ENCODE data around the gene SPOCK1.

The SPOCK1 gene

DNA sequence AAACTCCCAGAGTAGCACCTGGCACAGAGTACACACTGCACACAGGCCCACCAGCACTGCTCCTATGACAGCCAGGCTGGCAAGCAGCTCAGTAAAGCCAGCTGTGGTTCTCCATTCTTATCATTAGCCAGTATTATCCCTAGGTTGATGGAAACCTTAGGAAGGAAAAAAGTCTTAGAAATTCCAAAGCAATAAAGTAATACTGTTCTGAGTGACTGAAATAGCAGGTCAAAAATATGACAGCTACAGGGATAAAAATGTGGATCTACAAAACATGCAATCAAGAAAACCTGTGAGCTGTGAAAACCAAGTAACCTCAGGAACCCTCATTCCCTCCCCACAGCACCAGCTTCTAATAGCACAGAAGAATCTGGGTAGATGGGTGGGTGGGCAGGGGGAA is 403.5 kb downstream of the SPOCK1 start:
- no peak for DNase-seq

DNA sequence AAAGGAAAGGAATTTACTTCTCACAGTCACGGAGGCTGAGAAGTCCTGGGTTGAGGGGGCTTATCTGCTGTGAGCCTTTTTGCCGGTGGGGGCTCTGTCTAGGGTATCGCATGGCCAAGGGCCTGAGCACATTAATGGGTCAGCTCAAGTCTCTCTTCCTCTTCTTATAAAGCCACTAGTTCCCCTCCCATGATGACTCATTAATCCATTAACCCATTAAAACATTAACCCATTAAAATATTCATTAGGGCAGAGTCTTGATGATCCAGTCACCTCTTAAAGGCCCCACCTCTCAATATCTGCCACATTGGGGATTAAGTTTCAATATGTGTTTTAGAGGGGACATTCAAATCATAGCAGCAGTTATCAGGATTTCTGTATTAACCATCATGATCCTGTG is 406.3 kb downstream of the SPOCK1 start:
- no peak for DNase-seq

DNA sequence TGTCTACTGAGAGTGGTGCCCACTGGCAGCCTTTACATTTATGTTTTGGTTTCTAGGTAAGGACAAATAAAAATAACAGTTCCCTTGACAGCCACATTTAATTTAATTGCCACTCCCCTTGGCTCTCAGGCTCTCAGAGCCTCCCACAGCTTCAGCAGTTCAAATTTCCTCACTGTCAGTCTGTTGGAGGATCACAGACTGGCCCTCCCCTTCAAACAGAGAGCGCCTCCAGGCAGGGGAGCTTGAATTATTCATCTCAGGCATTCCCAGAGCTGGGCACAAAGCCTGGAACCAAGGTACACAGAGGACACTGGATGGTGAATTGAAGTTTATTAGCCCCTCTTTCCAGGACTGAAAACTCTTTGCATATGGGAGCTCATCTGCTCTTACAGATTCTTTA is 407.7 kb downstream of the SPOCK1 start:
- no peak for DNase-seq

- DNase-seq, result no peak
Observed at GRCh38 chr5:137090721-137091120, 408.4 kb downstream of the SPOCK1 start.

GRCh38 chr5:137090151-137090550 is 409.0 kb downstream of the SPOCK1 start:
- no peak for DNase-seq

DNA sequence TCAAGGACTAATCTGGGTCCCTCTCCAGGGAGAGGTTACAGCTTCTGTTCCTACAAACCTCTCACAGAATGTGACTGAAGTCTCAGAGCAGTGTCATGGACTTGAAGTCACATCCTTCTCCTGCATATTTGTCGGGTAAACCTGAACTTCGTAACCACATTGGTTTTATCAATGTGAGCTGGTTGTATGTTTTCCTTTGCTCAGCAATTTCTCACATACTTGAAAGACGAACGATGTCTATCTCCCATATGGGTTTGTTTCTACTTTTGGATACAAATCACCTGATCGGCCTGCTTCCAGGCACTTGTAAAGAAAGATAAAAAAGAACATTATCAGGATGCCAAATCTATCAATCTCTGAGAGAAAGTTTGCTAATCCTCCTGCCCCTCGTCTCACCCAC is 411.0 kb downstream of the SPOCK1 start:
- DNase-seq, result no peak

GRCh38 chr5:137086342-137086741 is 412.8 kb downstream of the SPOCK1 start:
- DNase-seq, result no peak

DNA sequence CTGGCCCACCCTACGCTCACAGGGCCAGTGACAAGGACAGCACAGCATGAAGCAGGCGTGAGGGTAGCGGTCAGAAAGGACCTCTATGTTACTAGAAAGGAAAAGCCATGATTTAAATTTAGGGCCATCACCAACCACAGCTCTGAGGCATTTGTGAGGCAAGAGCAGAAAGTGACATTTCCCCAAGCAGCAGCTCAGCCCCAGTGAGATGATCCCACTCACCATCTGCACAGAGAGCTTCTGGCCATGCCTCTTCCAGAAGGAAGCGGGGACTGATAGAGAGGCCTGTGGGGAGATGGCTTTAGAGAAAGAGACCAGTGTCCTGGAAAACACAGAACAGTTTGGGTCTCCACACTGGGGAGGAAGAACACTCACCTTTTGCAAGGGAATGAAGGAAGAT is 413.9 kb downstream of the SPOCK1 start:
- DNase-seq, result no peak

- DNase-seq, result no peak
Observed at GRCh38 chr5:137084016-137084415, 415.1 kb downstream of the SPOCK1 start.

GRCh38 chr5:137082951-137083350 is 416.2 kb downstream of the SPOCK1 start:
- no peak for DNase-seq

- DNase-seq, result no peak
Observed at GRCh38 chr5:137078171-137078665, 420.9 kb downstream of the SPOCK1 start.

- DNase-seq, result no peak
Observed at GRCh38 chr5:137075163-137075970, 423.8 kb downstream of the SPOCK1 start.

GRCh38 chr5:137073189-137073588 is 425.9 kb downstream of the SPOCK1 start:
- no peak for DNase-seq

DNA sequence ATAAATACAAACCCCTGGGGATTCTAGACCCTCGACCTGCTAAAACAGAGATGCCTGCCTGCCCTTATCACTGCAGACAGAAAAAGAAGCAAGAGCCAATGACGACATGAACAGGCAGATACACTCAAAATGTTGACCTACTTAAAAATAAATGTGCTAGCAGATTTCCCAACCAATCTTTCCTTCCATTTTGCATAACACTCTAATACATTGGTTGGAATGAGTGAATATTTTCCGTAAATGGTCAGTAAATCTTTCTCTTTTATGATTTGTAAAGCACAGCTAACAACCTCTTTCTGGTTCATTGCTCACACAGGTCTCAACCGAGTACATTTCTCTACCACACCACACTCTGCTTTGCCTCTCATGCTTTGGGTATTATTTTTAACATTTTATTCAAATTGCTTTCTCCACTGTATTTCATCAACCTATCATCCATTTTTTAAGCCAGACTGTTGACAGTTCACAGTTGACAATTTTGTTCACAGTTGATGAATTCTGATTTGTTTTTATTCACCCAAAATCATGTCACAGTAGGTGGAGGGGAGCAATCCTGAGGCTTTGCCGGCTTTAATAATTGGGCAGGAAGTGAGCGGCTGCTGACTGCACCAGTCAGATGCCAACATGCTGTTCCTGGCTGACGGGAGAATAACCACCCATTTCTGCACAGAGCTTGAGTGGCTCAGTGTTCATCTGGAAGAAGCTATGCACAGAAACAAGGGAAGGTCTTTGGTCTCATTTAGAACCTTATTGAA is 426.6 kb downstream of the SPOCK1 start:
- no peak for DNase-seq

DNA sequence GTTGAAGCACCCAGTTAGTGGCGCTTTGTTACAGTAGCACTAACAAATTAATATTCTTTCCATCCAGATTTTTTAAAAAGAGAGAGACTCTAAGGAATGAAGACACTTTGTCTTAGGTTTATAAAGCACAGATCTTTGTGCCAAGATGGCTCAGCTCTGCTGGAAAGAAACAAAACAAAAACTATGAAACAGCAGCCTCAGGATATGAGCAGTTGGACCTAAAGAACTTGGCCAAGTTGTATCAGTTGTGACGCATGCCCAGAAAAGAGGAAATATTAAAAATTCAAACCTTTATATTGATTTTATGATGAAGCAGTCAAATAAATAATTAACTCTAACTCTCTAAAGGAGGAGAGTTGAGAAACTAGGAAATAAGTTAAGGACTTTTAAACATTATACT is 427.2 kb downstream of the SPOCK1 start:
- DNase-seq, result no peak

- DNase-seq, result no peak
Observed at GRCh38 chr5:137071526-137071925, 427.6 kb downstream of the SPOCK1 start.

GRCh38 chr5:137070521-137070920 is 428.6 kb downstream of the SPOCK1 start:
- no peak for DNase-seq

- DNase-seq, result no peak
Observed at GRCh38 chr5:137069358-137069757, 429.8 kb downstream of the SPOCK1 start.

DNA sequence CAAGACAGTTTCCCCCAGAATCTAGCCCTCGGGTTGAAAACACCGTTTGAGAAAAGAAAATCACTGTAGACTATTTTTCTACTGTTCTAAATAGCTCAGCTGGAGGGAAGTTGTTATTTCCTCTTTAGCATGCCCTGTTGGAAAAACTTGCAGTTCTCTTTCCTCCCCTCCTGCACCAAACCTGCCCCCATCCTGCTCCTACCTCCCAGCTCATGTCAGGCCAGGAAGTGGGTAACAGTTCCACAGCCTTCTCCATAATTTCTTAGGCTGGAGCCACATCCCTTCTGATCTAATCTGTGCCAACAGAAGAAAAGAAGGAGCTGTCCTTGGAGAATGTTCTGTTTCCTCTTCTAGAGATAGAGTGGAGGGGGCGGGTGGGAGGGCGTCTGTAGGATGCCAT is 437.7 kb downstream of the SPOCK1 start:
- no peak for DNase-seq

DNA sequence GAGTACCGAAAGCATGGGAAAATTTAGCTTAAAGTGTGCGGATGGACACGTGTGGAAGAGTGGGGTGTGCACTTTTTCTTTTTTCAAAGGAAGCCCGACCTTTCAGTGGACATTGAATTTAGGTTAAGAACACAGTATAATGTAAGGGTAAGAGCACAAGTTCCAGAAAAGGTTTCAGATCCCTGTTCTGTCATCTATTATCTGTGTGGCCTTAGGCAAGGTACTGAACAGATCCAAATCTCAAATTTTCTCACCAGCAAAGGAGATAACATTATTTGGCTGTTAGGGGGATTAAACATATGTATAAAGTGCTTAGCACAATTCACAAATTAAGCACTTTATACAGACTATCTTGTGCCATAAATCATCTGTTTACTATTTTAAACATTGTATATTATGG is 441.0 kb downstream of the SPOCK1 start:
- no peak for DNase-seq

DNA sequence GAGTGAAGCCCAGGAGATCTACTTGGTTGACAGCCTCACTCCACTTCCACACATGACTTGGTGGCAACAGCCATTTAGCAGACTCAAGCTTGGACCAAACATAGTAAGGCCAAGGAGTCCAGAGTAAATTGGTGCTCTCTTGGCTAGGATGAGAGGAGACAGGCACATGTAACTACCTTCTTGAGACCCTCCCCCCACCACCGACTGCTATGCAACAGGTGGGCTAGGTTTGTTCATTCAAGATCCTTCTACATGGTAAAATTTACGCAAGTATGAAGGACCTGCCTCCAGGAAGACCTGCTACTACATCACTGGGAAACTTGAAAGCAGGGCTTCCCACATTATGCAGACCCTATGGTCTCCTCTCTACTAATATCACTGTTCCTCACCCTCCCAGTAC is 442.4 kb downstream of the SPOCK1 start:
- no peak for DNase-seq

GRCh38 chr5:137055271-137055872 is 443.8 kb downstream of the SPOCK1 start:
- DNase-seq, result no peak

- no peak for DNase-seq
Observed at GRCh38 chr5:137054792-137055191, 444.3 kb downstream of the SPOCK1 start.

DNA sequence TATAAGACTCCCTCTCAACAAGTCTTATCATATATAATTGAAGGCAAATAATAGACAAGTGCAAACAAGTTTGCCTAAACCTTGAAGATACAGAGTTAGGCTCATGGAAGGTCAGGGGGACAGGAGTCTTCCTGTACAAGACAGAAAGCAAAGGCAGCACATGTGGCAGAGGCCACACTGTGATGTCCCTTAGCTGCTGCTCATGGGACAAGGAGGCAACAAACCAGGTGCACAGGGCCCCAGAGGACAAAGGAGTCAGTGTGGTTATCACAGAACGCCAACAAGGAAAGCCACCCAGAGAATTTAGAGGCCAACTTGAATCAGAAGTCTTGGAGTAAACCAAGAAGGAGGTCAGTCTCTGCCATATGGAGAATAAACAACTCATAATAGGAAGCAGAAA is 444.8 kb downstream of the SPOCK1 start:
- no peak for DNase-seq

All from effector CD8-positive, alpha-beta T cell (primary cell).